ENCODE measurements around the gene GNAI2.
"Not testable (repeated sequence)": the region's sequence is repeated elsewhere in the genome, so short reads cannot be mapped to it uniquely, and the experiment has no call there.

Gene GNAI2

GRCh38 chr3:50239649-50240048 lies 3.6 kb downstream of the GNAI2 start:
- TF ChIP-seq CTCF (IDR thresholded peaks at IDR 0.05; ENCODE audit: control insufficient read depth, extremely low read depth, insufficient read depth) = no peak
- H3K4me3 ChIP-seq (ENCODE audit: low read depth, low read length) = no peak overlapping the region
- DNase-seq (ENCODE audit: low read depth) = no peak

GRCh38 chr3:50241163-50241562 lies 5.2 kb downstream of the GNAI2 start:
- no peak overlapping the region for H3K4me3 ChIP-seq (ENCODE audit: low read depth, low read length)
- DNase-seq (ENCODE audit: low read depth) = no peak

GRCh38 chr3:50241713-50242380 lies 5.8 kb downstream of the GNAI2 start:
- H3K4me3 ChIP-seq (ENCODE audit: low read depth, low read length) = no peak overlapping the region
- DNase-seq (ENCODE audit: low read depth) = no peak
- TF ChIP-seq CTCF (IDR thresholded peaks at IDR 0.05; ENCODE audit: control insufficient read depth, extremely low read depth, insufficient read depth) = no peak

More at GRCh38 chr3:50241163-50241562, 5.2 kb downstream of the GNAI2 start:
- TF ChIP-seq CTCF (IDR thresholded peaks at IDR 0.05; ENCODE audit: control insufficient read depth, extremely low read depth, insufficient read depth) = no peak

- TF ChIP-seq CTCF (IDR thresholded peaks at IDR 0.05; ENCODE audit: control insufficient read depth, extremely low read depth, insufficient read depth) = no peak
- no peak overlapping the region for H3K4me3 ChIP-seq (ENCODE audit: low read depth, low read length)
- no peak for DNase-seq (ENCODE audit: low read depth)
Measured at GRCh38 chr3:50242381-50242770, 6.4 kb downstream of the GNAI2 start.

- DNase-seq (ENCODE audit: low read depth) = no peak
- no peak overlapping the region for H3K4me3 ChIP-seq (ENCODE audit: low read depth, low read length)
- TF ChIP-seq CTCF (IDR thresholded peaks at IDR 0.05; ENCODE audit: control insufficient read depth, extremely low read depth, insufficient read depth) = no peak
Measured at GRCh38 chr3:50242851-50243542, 7.0 kb downstream of the GNAI2 start.

- no peak for TF ChIP-seq CTCF (IDR thresholded peaks at IDR 0.05; ENCODE audit: control insufficient read depth, extremely low read depth, insufficient read depth)
- H3K4me3 ChIP-seq (ENCODE audit: low read depth, low read length) = no peak overlapping the region
- DNase-seq (ENCODE audit: low read depth) = no peak
Measured at GRCh38 chr3:50243543-50243895, 7.5 kb downstream of the GNAI2 start.

GRCh38 chr3:50244813-50245212 lies 8.8 kb downstream of the GNAI2 start:
- not testable (repeated sequence) for H3K4me3 ChIP-seq (ENCODE audit: low read depth, low read length); DNase-seq (ENCODE audit: low read depth)
